ENCODE results near the gene PPP2R2C.

GRCh38 chr4:6464842-6465588 is 7.4 kb downstream of the PPP2R2C start:
- TF ChIP-seq POLR2A (IDR thresholded peaks at IDR 0.05): no peak
- no peak for TF ChIP-seq CTCF (IDR thresholded peaks at IDR 0.05)
